Ovary (tissue), 9 donors: ENCODE data around the gene CCDC80. TPM values are rescaled to one million over a fixed set of nuclear protein-coding genes. Genes with fewer than 3 reads are reported as not detected.

ENCODE experiments used
- DNase-seq, 5 donors: peaks; one replicate each; pipeline ENCODE4 v3.0.0-alpha.2; 2019 to 2020
- H3K27ac ChIP-seq, 2 donors: fragments of 200-600 bp; one replicate each; pipeline versions ENCODE4 v1.5.1 to v1.8.0; 2019 to 2022
- H3K27me3 ChIP-seq: fragments of 200-600 bp; one replicate; pipeline ENCODE4 v1.8.0; 2022
- H3K36me3 ChIP-seq: fragments of 200-600 bp; sonication (generic); one replicate; pipeline ENCODE4 v1.5.1; 2019
- H3K4me1 ChIP-seq: one replicate; pipeline ENCODE4 v1.8.1; 2013; ENCODE audit warnings: mild to moderate bottlenecking, moderate library complexity; ENCODE audit not compliant: insufficient read depth
- H3K4me3 ChIP-seq: fragments of 200-600 bp; sonication (generic); one replicate; pipeline ENCODE4 v1.5.1; 2017
- H3K9me3 ChIP-seq, 2 donors: fragments of 200-600 bp in 1 of 2; sonication (generic) in 1 of 2; one replicate each; pipeline versions ENCODE4 v1.5.1 to v1.8.1; 2013 to 2019; ENCODE audit warnings: mild to moderate bottlenecking in 1 of 2, moderate library complexity in 1 of 2
- CTCF ChIP-seq, 3 donors: fragments of 450-650 bp in 2 of 3; fragments of 200-600 bp in 1 of 3; IDR thresholded peaks; one replicate each; pipeline versions ENCODE4 v1.5.1 to v1.8.0; 2016 to 2022; ENCODE audit warnings: antibody characterized with exemption in 3 of 3, mild to moderate bottlenecking in 1 of 3
- EP300 ChIP-seq: sonication (generic); formaldehyde crosslinking; IDR thresholded peaks from one replicate; pipeline ENCODE4 v1.6.1; 2017; ENCODE audit warnings: antibody characterized with exemption
- POLR2A ChIP-seq: fragments of 450-650 bp; IDR thresholded peaks from one replicate; pipeline ENCODE4 v1.6.1; 2017; ENCODE audit warnings: antibody characterized with exemption, mild to moderate bottlenecking, moderate library complexity
- WGBS, 3 donors: extraction: QIAGEN DNeasy Blood & Tissue Kit in 1 of 3; methylation state at CpG; one replicate each; pipeline versions ENCODE4 v1.1.5 to v1.1.7; 2013 to 2017; 5-methylcytosine and 5-hydroxymethylcytosine counted together
- intact Hi-C, 4 donors: fragments of 100-400 bp; cut with DNase I; formaldehyde crosslinking; loops; one replicate each; pipeline versions ENCODE4 v1.11.0 to v1.15.1; 2022 to 2023
- polyA plus RNA-seq, 2 donors: library from polyadenylated mRNA; stranded (reverse); fragments of 200-250 nt in 1 of 2; fragments of 350-450 nt in 1 of 2; fragmentation: Illumina TruSeq in 1 of 2; extraction: RNeasy Lipid Tissue Mini Kit (QIAGEN cat#74804) in 1 of 2; gene quantifications; one replicate each; pipeline ENCODE4 v1.2.3, GENCODE V29; 2013 to 2014
- total RNA-seq, 7 donors: library from RNA; depleted of rRNA in 2 of 7; stranded (reverse); fragments of >200 nt in 2 of 7; fragmentation: NEBNext Ultra II Directional in 3 of 7; extraction: Animal tissue kit (Norgen Biotek cat#: 25700) in 3 of 7; gene quantifications; one replicate each; pipeline versions ENCODE4 v1.1.0 to v1.2.4, GENCODE V29; 2016 to 2023
- donor health status: DM: no; HTN: no; CAD: no; lungs with moderate emphysema.
- donor health status: DM: no; HTN: no; CAD: no.
- donor health status: Bipolar disorder and iron deficiency.
- donor health status: DM: yes; HTN: yes; CAD: no.
- donor health status: DM: no; HTN: no; CAD: no.
- donor health status: DM: yes; HTN: yes; CAD: no.

The CCDC80 gene
- total and polyA plus RNA-seq, 9 donors = 13.2 to 539 (median 92.2) TPM

DNA sequence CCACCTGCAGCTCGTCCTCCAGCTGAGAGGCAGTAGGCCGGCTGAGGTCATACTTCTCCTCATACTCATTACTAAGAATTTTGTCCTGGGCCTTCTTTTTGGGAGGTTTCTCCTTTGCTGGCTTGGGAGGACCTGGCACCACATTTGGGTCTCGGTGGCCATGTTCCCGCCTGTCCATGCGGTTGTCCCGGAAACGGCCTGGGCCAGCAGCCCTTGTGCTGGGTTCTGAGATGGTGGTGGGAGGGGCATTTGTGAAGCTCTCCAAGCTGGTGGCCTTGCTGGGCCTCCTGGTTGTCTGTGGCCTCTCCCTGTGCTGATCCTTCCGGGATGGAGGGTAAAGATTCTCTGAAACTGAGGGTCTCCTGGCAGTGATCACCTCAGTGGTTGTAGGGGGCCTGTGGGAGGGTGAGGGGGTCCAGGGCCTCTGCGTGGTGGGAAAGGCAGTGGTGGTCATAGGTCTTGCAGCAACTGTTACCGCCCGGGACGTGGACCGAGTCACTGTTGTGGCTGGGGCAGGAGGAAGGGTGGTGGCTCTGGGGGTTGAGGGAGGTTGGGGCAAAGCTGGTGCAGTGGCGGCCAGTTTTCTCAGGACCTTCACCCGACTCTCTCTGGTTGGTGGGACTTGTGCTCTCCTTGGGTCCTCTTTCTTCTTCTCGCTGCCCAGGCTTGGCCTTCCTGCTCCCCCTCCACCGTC is 2.5 kb downstream of the CCDC80 start:
- no peak for TF ChIP-seq EP300
- TF ChIP-seq CTCF (IDR thresholded peaks at IDR 0.05) = no peak
- TF ChIP-seq POLR2A = no peak
- Histone ChIP-seq H3K36me3 (no peaks in the 10 kb centered on the region), H3K9me3 (no peaks in the 10 kb centered on the region), H3K27me3 (no peaks in the 10 kb centered on the region), H3K27ac (peak overlapping the region; percentile 44 to 76), H3K4me1 (peaks cover 20% of the 10 kb centered on the region), H3K4me3 (peak overlapping the region; percentile 35)
- intact Hi-C loops = loop anchor here in 2 of 4 donors (5.0 to 10.0 kb wide), 2 partner anchors 54 to 76 kb away; partner anchors contain the start of genes ATG3 (in 1 of the 2) and SLC35A5 (in 1 of the 2)
- 78 to 94% (median 94%) methylated on average over 17 of the region's 17 CpGs for WGBS, 3 donors
- peak in 1 of 5 donors; percentile 37 for DNase-seq

DNA sequence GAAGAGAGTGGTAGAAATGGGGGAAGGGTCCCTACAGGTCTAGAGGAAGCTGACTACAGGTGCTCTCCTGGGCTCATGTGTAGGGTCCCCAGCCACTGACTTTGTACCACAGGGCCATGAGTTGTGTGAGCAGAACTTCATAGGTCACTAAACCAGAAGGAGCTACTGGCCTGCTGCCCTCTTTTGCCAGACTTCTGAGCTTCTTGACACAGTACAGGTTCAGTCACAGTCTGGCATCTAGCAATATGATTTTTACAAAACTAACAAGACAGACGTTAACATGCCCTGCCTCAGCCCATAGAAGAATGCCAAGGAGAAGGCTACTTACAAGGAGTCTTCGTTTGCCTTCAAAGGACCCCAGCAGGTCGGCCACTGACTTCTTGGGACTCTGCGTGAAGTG is 3.2 kb downstream of the CCDC80 start:
- DNase-seq = no peak
- intact Hi-C loops = loop anchor here in 2 of 4 donors (5.0 to 10.0 kb wide), 2 partner anchors 53 to 75 kb away; partner anchors contain the start of genes ATG3 (in 1 of the 2) and SLC35A5 (in 1 of the 2)
- no peak for TF ChIP-seq POLR2A
- no peak for TF ChIP-seq EP300
- TF ChIP-seq CTCF (IDR thresholded peaks at IDR 0.05) = no peak
- Histone ChIP-seq H3K27me3 (no peaks in the 10 kb centered on the region), H3K9me3 (no peaks in the 10 kb centered on the region), H3K27ac (peak overlapping the region; percentile 44 to 76), H3K4me1 (peaks cover 22% of the 10 kb centered on the region), H3K4me3 (peak overlapping the region; percentile 24), H3K36me3 (no peaks in the 10 kb centered on the region)
- WGBS, 3 donors = 65 to 78% (median 77%) methylated on average over 4 of the region's 4 CpGs

DNA sequence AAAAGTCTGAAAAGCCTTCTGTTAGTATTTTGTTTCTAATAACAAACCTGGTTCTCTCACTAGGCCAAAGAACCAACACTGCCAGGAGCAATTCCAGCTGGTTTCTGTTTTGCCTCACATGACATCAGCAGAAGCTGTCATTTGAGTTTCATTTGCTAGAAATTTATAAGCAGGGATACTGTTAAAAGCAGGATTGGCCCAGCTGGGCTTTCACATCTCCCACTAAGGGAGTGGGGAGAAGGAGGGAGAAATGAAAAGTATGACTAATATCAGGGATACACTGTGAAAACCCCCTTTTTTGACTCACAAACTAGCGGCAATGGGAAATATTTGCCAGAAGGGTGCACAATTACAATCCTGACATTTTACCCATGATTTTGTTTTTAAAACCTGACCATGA is 5.3 kb downstream of the CCDC80 start:
- intact Hi-C loops = loop anchor here in 2 of 4 donors (5.0 to 10.0 kb wide), 2 partner anchors 51 to 73 kb away; partner anchors contain the start of genes ATG3 (in 1 of the 2) and SLC35A5 (in 1 of the 2)
- no peak for TF ChIP-seq CTCF (IDR thresholded peaks at IDR 0.05)
- TF ChIP-seq POLR2A = no peak
- TF ChIP-seq EP300 = no peak
- peaks cover 22% of the 10 kb centered on the region for H3K4me1 ChIP-seq

DNA sequence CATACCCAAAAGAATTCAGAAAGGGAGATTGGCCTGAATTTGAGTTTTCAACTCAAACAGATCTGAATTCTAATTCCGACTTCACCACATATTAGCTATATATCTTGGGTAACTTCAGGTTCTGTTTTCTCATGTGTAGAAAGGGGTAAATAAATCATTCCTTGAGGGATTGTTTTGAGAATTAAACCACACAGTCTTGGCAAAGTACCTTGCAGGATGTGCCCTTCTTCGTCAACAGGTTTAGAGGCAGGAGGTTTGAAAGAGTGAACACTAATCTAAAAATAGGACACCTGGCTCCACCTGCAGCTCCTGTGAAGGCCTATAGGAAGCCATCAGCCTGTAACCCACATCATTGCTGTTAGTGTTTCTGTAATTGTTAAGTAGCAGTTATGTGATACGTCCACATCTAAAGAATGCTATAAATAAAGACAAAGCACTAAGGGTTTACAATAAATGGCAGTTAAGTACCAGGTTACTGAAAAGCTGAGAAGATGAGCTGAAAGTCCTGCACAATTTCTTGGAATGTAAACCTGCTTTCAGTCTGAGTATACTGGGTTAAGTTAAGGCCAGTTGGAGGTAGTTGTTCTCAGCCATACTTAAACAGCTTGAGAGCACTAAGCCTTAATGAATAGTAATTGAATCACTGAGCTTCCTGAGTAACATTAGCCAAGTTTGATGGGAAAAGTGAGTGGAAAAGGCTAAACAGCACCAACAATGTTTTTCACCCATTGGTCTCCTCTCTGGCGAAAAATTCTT is 6.0 kb downstream of the CCDC80 start:
- Histone ChIP-seq H3K4me3 (no peak overlapping the region), H3K36me3 (no peaks in the 10 kb centered on the region), H3K9me3 (no peaks in the 10 kb centered on the region), H3K4me1 (peaks cover 22% of the 10 kb centered on the region), H3K27me3 (no peaks in the 10 kb centered on the region), H3K27ac (peak overlapping the region; percentile 31 to 76)
- intact Hi-C loops = loop anchor here in 2 of 4 donors (5.0 to 10.0 kb wide), 2 partner anchors 50 to 73 kb away; partner anchors contain the start of genes ATG3 (in 1 of the 2) and SLC35A5 (in 1 of the 2)
- no peak for DNase-seq
- WGBS, 3 donors = 63 to 72% (median 66%) methylated on average over 4 of the region's 4 CpGs
- no peak for TF ChIP-seq EP300
- no peak for TF ChIP-seq POLR2A
- TF ChIP-seq CTCF (IDR thresholded peaks at IDR 0.05) = no peak

More for the DNA sequence above, 5.3 kb downstream of the CCDC80 start:
- Histone ChIP-seq H3K27ac (peak overlapping the region in 1 of 2 donors; percentile 76), H3K27me3 (no peaks in the 10 kb centered on the region), H3K9me3 (no peaks in the 10 kb centered on the region), H3K4me3 (peak overlapping the region; percentile 24), H3K36me3 (no peaks in the 10 kb centered on the region)
- 6 to 13% (median 8%) methylated on average over 1 of the region's 1 CpG for WGBS, 3 donors
- peak in 4 of 5 donors; percentile 58 to 72 (median 67) for DNase-seq
